Measurements from ENCODE around the gene EFCAB13.

EFCAB13 gene

DNA sequence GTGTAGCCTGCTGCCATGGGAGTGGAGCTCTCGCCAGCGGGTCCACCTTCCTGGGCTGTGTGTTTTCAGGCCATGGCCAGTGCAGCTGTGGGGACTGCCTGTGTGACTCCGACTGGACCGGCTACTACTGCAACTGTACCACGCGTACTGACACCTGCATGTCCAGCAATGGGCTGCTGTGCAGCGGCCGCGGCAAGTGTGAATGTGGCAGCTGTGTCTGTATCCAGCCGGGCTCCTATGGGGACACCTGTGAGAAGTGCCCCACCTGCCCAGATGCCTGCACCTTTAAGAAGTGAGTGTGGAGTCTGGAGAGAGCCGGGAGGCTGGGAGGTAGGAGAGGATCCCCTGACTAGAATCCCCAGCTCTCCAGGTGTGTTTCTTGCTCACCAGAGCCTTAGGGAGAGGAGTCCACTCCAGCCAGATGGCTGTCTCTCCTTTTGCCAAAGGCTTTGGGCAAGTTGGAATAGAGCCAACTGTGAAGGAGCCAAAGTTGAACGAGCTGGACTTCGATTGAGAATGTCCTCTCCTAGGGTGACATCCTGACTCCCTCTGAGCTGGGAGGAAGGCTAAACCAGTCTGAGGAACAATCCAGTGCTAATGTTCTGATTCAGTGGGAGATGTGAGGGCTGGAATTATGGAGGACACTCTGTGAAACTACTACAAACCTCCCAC is 24.4 kb upstream of the EFCAB13 start:
- no peak overlapping the region for H3K9ac ChIP-seq (ENCODE audit: low read length)
- no peaks in the 10 kb centered on the region for H4K20me1 ChIP-seq (ENCODE audit: insufficient read depth, low read length)
- H3K9me2 ChIP-seq (replicated peaks; ENCODE audit: insufficient read depth, low read length): no peaks in the 10 kb centered on the region
- H3K9me3 ChIP-seq (replicated peaks; ENCODE audit: insufficient read depth, low read length): no peaks in the 10 kb centered on the region
- no peak for TF ChIP-seq EZH2 (optimal IDR thresholded peaks at IDR 0.05; ENCODE audit: low read depth, low read length)
- H3K79me2 ChIP-seq (ENCODE audit: low read length): no peaks in the 10 kb centered on the region
- no peak overlapping the region for H3K27ac ChIP-seq (ENCODE audit: low read length)
- H3K36me3 ChIP-seq (replicated peaks; ENCODE audit: insufficient read depth, low read length): no peaks in the 10 kb centered on the region
- no peaks in the 10 kb centered on the region for H3K27me3 ChIP-seq (replicated peaks; ENCODE audit: insufficient read depth, low read length)
- H3K4me3 ChIP-seq (ENCODE audit: low read length): no peak overlapping the region
- no peaks in the 10 kb centered on the region for H3F3A ChIP-seq (ENCODE audit: insufficient read depth, low read length)
- no peak overlapping the region for H2AFZ ChIP-seq (ENCODE audit: low read length)
- H3K4me1 ChIP-seq (ENCODE audit: low read length): no peaks in the 10 kb centered on the region
- no peak for DNase-seq
- no peak overlapping the region for H3K4me2 ChIP-seq (ENCODE audit: low read depth, low read length)

DNA sequence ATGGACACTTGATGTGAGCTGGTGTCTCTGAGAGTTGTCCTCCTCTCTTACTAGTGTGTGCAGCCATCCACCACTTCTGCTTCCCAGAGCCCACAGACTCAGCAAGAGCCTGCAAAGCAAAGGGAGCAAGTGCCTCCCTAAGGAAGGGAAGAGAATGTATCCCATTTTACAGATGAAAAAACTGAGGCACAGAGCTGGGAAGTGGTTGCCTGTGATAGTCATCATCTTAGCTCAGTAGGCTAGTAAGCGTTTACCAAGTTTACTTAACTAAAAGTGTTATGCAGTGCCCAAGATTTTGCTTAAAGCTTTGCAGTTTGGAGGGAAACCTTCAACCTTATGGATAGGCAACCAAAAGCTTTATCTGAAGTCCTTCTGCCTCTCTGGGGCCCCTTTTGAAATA is 23.0 kb upstream of the EFCAB13 start:
- H3K9me2 ChIP-seq (replicated peaks; ENCODE audit: insufficient read depth, low read length): no peaks in the 10 kb centered on the region
- H3K27ac ChIP-seq (ENCODE audit: low read length): no peak overlapping the region
- no peak overlapping the region for H2AFZ ChIP-seq (ENCODE audit: low read length)
- no peak overlapping the region for H3K4me3 ChIP-seq (ENCODE audit: low read length)
- H3K9me3 ChIP-seq (replicated peaks; ENCODE audit: insufficient read depth, low read length): no peaks in the 10 kb centered on the region
- no peak for TF ChIP-seq EZH2 (optimal IDR thresholded peaks at IDR 0.05; ENCODE audit: low read depth, low read length)
- no peaks in the 10 kb centered on the region for H3K27me3 ChIP-seq (replicated peaks; ENCODE audit: insufficient read depth, low read length)
- DNase-seq: no peak
- H3F3A ChIP-seq (ENCODE audit: insufficient read depth, low read length): no peaks in the 10 kb centered on the region
- no peaks in the 10 kb centered on the region for H3K36me3 ChIP-seq (replicated peaks; ENCODE audit: insufficient read depth, low read length)
- no peaks in the 10 kb centered on the region for H3K79me2 ChIP-seq (ENCODE audit: low read length)
- no peak overlapping the region for H3K4me2 ChIP-seq (ENCODE audit: low read depth, low read length)
- H3K9ac ChIP-seq (ENCODE audit: low read length): no peak overlapping the region
- H4K20me1 ChIP-seq (ENCODE audit: insufficient read depth, low read length): no peaks in the 10 kb centered on the region
- no peaks in the 10 kb centered on the region for H3K4me1 ChIP-seq (ENCODE audit: low read length)

DNA sequence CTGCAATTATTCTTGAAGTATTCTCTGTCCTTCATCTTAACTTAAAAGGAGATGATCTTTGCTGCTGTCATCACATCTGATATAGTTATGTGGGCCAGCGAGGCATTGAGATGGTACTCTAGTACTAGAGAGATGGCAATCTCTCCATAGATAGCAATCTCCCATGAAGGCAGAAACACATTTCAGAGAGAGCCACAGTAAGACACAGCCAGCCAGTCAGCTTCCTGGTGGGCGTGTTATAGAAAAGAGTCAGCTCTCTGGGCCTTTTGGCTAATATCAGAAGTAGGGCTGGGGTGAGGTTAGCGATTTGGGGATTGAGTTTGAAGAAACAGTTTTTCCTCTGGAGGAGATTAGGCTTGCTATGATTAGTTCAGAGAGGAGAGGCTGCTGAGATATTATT is 22.6 kb upstream of the EFCAB13 start:
- H3K9me3 ChIP-seq (replicated peaks; ENCODE audit: insufficient read depth, low read length): no peaks in the 10 kb centered on the region
- no peaks in the 10 kb centered on the region for H3K79me2 ChIP-seq (ENCODE audit: low read length)
- no peak overlapping the region for H2AFZ ChIP-seq (ENCODE audit: low read length)
- TF ChIP-seq EZH2phosphoT487 (IDR thresholded peaks at IDR 0.05; ENCODE audit: low read length): no peak
- TF ChIP-seq, protein P1, sequence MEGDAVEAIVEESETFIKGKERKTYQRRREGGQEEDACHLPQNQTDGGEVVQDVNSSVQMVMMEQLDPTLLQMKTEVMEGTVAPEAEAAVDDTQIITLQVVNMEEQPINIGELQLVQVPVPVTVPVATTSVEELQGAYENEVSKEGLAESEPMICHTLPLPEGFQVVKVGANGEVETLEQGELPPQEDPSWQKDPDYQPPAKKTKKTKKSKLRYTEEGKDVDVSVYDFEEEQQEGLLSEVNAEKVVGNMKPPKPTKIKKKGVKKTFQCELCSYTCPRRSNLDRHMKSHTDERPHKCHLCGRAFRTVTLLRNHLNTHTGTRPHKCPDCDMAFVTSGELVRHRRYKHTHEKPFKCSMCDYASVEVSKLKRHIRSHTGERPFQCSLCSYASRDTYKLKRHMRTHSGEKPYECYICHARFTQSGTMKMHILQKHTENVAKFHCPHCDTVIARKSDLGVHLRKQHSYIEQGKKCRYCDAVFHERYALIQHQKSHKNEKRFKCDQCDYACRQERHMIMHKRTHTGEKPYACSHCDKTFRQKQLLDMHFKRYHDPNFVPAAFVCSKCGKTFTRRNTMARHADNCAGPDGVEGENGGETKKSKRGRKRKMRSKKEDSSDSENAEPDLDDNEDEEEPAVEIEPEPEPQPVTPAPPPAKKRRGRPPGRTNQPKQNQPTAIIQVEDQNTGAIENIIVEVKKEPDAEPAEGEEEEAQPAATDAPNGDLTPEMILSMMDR (IDR thresholded peaks at IDR 0.05; ENCODE audit: low read length): no peak
- TF ChIP-seq EZH2 (optimal IDR thresholded peaks at IDR 0.05; ENCODE audit: low read depth, low read length): no peak
- no peaks in the 10 kb centered on the region for H3K4me1 ChIP-seq (ENCODE audit: low read length)
- no peak for DNase-seq
- no peak overlapping the region for H3K4me2 ChIP-seq (ENCODE audit: low read depth, low read length)
- H3K36me3 ChIP-seq (replicated peaks; ENCODE audit: insufficient read depth, low read length): no peaks in the 10 kb centered on the region
- no peaks in the 10 kb centered on the region for H3F3A ChIP-seq (ENCODE audit: insufficient read depth, low read length)
- no peak overlapping the region for H3K9ac ChIP-seq (ENCODE audit: low read length)
- no peak overlapping the region for H3K4me3 ChIP-seq (ENCODE audit: low read length)
- no peaks in the 10 kb centered on the region for H3K27me3 ChIP-seq (replicated peaks; ENCODE audit: insufficient read depth, low read length)
- no peak overlapping the region for H3K27ac ChIP-seq (ENCODE audit: low read length)
- no peaks in the 10 kb centered on the region for H4K20me1 ChIP-seq (ENCODE audit: insufficient read depth, low read length)
- no peaks in the 10 kb centered on the region for H3K9me2 ChIP-seq (replicated peaks; ENCODE audit: insufficient read depth, low read length)

DNA sequence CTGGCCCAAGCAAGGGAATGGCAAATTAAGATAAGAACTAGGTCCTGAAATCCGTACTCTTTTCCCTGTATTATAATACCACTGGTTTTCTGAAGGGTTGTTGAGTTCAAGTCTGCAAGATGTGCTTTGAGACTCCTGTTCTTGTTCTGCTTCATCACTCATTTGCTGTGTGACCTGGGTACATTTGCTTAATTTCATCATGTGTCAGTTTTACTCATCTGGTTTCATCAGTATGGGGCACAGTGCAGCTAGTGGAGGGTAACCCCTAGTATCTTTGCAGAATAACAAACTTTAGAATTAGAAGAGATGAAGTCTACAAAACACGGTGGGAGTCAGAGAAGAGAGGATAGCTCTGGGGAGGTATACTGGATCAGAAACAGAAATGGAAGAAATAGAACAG is 21.9 kb upstream of the EFCAB13 start:
- Histone ChIP-seq H3K4me2 (ENCODE audit: low read depth, low read length) (no peak overlapping the region), H3K9me3 (replicated peaks; ENCODE audit: insufficient read depth, low read length) (no peaks in the 10 kb centered on the region), H2AFZ (ENCODE audit: low read length) (no peak overlapping the region), H3K27me3 (replicated peaks; ENCODE audit: insufficient read depth, low read length) (no peaks in the 10 kb centered on the region), H3K9ac (ENCODE audit: low read length) (no peak overlapping the region), H3K4me1 (ENCODE audit: low read length) (no peaks in the 10 kb centered on the region), H3K36me3 (replicated peaks; ENCODE audit: insufficient read depth, low read length) (no peaks in the 10 kb centered on the region), H4K20me1 (ENCODE audit: insufficient read depth, low read length) (no peaks in the 10 kb centered on the region), H3F3A (ENCODE audit: insufficient read depth, low read length) (no peaks in the 10 kb centered on the region), H3K27ac (ENCODE audit: low read length) (no peak overlapping the region), H3K79me2 (ENCODE audit: low read length) (no peaks in the 10 kb centered on the region), H3K4me3 (ENCODE audit: low read length) (no peak overlapping the region), H3K9me2 (replicated peaks; ENCODE audit: insufficient read depth, low read length) (no peaks in the 10 kb centered on the region)
- TF ChIP-seq EZH2 (optimal IDR thresholded peaks at IDR 0.05; ENCODE audit: low read depth, low read length) (no peak), EZH2phosphoT487 (IDR thresholded peaks at IDR 0.05; ENCODE audit: low read length) (no peak)
- no peak for DNase-seq

Measured in MM.1S (cell line).